ENCODE measurements around the gene KRT4.

Gene KRT4

DNA sequence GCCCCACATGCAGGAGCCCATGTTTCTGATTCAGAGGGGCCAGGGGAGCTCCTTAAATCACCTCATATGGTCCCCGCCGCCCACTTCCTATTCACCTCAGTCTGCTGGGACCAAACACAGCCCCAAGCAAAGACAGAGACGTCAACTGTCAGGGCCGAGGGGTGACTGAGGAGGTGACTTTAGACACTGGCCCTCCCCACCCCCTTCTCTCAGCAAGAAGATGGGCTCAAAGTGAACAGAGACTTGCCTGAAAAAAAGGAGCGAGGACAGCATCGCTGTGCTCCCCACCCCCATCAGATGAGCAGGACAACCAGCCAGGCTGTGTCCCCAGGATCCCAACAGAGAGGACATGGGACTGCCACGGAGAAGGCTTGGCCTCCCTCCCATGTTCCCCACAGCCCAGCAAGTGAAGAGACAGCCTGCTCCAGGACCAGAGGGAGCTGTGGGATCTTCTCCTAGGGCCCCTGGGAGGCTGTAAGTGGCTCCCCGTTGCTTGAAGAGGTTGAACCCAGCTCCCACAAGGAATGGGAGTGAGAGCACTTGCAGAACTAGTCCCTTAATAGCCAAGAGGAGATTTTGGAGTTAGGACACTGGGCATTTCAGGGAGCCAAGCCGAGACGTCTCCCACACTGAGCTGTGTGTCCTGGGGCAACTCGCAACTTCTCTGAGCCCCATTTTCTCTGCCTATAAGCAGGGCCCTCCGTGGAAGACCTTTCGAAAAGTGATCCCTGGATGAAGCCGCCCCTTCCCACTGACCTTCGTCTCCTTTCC lies 21.5 kb upstream of the KRT4 start:
- H3K4me2 ChIP-seq (ENCODE audit: low read length) = no peak overlapping the region
- no peak overlapping the region for H2AFZ ChIP-seq
- TF ChIP-seq, protein P1, sequence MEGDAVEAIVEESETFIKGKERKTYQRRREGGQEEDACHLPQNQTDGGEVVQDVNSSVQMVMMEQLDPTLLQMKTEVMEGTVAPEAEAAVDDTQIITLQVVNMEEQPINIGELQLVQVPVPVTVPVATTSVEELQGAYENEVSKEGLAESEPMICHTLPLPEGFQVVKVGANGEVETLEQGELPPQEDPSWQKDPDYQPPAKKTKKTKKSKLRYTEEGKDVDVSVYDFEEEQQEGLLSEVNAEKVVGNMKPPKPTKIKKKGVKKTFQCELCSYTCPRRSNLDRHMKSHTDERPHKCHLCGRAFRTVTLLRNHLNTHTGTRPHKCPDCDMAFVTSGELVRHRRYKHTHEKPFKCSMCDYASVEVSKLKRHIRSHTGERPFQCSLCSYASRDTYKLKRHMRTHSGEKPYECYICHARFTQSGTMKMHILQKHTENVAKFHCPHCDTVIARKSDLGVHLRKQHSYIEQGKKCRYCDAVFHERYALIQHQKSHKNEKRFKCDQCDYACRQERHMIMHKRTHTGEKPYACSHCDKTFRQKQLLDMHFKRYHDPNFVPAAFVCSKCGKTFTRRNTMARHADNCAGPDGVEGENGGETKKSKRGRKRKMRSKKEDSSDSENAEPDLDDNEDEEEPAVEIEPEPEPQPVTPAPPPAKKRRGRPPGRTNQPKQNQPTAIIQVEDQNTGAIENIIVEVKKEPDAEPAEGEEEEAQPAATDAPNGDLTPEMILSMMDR (IDR thresholded peaks at IDR 0.05) = no peak
- no peaks in the 10 kb centered on the region for H3K4me1 ChIP-seq
- no peak overlapping the region for H3K27ac ChIP-seq
- no peak overlapping the region for H3K4me3 ChIP-seq (ENCODE audit: low read depth, low read length)
- no peak overlapping the region for H3K9ac ChIP-seq
- no peaks in the 10 kb centered on the region for H3K79me2 ChIP-seq
- no peaks in the 10 kb centered on the region for H3K36me3 ChIP-seq (ENCODE audit: control insufficient read depth, insufficient read depth, low read length)
- H3K27me3 ChIP-seq (ENCODE audit: control insufficient read depth, insufficient read depth, low read length) = no peaks in the 10 kb centered on the region
- H3K9me3 ChIP-seq (ENCODE audit: control insufficient read depth, low read length) = no peaks in the 10 kb centered on the region

DNA sequence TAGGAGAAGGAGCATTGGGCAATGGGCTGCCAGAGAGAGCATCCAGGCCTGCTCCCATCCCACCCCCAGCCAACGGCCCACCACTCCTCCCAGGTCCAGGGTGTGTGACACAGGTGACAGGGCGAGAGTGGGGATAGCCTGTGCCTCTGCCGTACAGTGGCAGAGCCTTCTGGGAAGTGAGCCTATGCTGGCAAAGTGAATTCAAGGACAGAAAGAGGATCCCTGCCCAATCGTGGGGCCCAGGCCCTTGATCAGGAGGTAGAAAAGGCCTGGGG lies 20.7 kb upstream of the KRT4 start:
- Histone ChIP-seq H3K79me2 (no peaks in the 10 kb centered on the region), H3K9ac (no peak overlapping the region), H3K4me1 (no peaks in the 10 kb centered on the region), H3K27me3 (ENCODE audit: control insufficient read depth, insufficient read depth, low read length) (no peaks in the 10 kb centered on the region), H2AFZ (no peak overlapping the region), H3K4me3 (ENCODE audit: low read depth, low read length) (no peak overlapping the region), H3K9me3 (ENCODE audit: control insufficient read depth, low read length) (no peaks in the 10 kb centered on the region), H3K4me2 (ENCODE audit: low read length) (no peak overlapping the region), H3K27ac (no peak overlapping the region), H3K36me3 (ENCODE audit: control insufficient read depth, insufficient read depth, low read length) (no peaks in the 10 kb centered on the region)
- TF ChIP-seq, protein P1 (IDR thresholded peaks at IDR 0.05) = no peak

DNA sequence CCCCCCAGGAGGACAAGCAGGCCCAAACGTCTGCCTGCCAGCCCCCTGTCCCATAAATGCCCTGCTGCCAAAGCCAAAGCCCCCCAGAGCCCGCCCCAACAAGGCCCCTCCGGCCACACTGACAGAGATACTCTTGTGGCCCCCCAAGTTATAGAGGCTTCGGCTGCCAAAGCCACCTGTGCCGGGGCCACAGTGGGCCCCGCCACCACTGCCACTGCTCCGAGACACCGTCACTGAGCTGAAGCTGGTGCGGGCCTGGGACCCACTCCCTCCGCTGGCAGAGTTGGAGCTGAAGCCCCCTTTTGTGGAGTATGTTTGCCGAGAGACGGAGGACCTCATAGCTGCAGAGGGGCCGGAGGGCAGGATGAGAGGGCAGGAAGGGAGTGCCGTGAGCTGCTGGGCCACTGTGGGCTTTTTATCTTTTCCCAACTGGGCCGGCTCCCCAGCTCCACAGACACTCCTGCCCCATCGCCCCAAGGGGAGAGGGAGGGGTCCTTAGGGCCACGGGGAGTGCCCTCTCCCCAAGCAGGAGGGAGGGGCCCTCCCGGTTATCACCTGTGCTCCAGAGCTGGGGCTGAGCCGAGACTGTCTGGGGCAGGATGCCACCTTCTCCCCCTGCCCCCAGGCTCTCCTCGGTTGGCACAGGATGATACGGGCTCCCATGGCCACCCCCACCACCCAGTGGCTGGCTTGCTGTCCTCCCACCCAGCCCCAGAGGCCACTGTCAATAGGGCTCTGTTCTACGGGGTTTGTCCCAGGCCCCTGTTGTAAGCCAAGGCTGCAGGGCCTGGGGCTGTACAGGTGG lies 20.2 kb upstream of the KRT4 start, which contains the start of gene KRT79:
Gene KRT79, minus strand, starts transcription at position 390 of the 805 bp plus-strand sequence. Its CDS starts 51 bp downstream, at position 339.
- H3K27me3 ChIP-seq (ENCODE audit: control insufficient read depth, insufficient read depth, low read length) = no peaks in the 10 kb centered on the region
- no peak within 1 kb of the TSS for H2AFZ ChIP-seq
- no peak within 1 kb of the TSS for H3K4me2 ChIP-seq (ENCODE audit: low read length)
- no peaks in the 10 kb centered on the region for H3K36me3 ChIP-seq (ENCODE audit: control insufficient read depth, insufficient read depth, low read length)
- TF ChIP-seq, protein P1 (IDR thresholded peaks at IDR 0.05) = no peak
- H3K9me3 ChIP-seq (ENCODE audit: control insufficient read depth, low read length) = no peaks in the 10 kb centered on the region
- H3K79me2 ChIP-seq = no peaks in the 10 kb centered on the region
- no peak within 1 kb of the TSS for H3K9ac ChIP-seq
- no peaks in the 10 kb centered on the region for H3K4me1 ChIP-seq
- no peak within 1 kb of the TSS for H3K27ac ChIP-seq
- H3K4me3 ChIP-seq (ENCODE audit: low read depth, low read length) = no peak within 1 kb of the TSS

DNA sequence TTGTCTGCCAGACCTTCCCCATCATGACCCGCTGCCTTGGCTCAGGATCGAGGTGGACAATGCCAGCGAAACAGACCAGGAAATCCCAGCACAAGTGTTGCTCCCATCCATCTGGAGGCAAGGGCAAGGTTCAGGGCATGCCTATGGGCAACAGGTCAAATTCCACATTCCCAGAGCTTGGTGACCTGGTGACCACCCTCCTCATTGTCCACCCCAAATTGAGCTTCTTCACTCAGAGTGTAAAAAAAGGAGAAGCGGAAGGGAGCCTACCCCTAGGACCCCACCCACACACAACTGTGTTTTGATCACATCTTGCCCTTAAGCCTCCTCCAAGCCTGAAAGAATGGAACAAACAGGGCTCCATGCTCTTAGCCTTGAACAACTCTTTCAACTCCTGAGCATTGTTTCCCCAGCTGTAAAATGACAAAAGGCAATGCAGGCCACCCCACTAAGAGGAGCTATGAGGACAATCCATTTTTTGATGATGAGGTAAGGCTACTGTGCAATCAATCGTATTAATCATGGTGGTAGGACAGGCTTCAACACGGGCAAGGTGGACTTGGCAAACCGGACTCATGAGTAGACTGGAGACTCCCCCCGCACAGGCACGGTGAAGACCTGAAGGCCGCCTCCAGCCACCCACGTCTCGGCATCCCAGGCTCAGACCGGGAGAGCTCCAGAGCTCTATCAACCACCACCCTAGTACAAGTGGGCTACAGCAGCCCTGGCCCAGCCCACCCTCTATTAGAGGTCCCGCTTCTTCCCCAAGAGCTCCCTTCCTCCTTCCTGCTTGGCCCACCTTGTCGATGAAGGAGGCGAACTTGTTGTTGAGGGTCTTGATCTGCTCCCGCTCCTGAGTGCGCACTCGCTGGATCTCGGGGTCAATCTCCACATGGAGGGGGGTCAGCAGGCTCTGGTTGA lies 19.3 kb upstream of the KRT4 start:
- H2AFZ ChIP-seq = no peak overlapping the region
- TF ChIP-seq, protein P1 (IDR thresholded peaks at IDR 0.05) = no peak
- no peak overlapping the region for H3K4me3 ChIP-seq (ENCODE audit: low read depth, low read length)
- no peak overlapping the region for H3K9ac ChIP-seq
- H3K4me2 ChIP-seq (ENCODE audit: low read length) = no peak overlapping the region
- H3K4me1 ChIP-seq = no peaks in the 10 kb centered on the region
- no peak overlapping the region for H3K27ac ChIP-seq
- no peaks in the 10 kb centered on the region for H3K79me2 ChIP-seq
- no peaks in the 10 kb centered on the region for H3K27me3 ChIP-seq (ENCODE audit: control insufficient read depth, insufficient read depth, low read length)
- no peaks in the 10 kb centered on the region for H3K36me3 ChIP-seq (ENCODE audit: control insufficient read depth, insufficient read depth, low read length)
- no peaks in the 10 kb centered on the region for H3K9me3 ChIP-seq (ENCODE audit: control insufficient read depth, low read length)
